Spleen (tissue), 11 donors: Measurements from ENCODE around the gene ARMC9. TPM values are rescaled to one million over a fixed set of nuclear protein-coding genes. Genes with fewer than 3 reads are reported as not detected.

ENCODE experiments used
- DNase-seq: peaks from one replicate; pipeline ENCODE4 v3.0.0-alpha.2; 2020
- H3K27ac ChIP-seq, 8 donors: fragments of 200-600 bp; sonication (generic) in 7 of 8; 1 replicate in 4 of 8; 2 replicates in 4 of 8; pipeline versions ENCODE4 v1.5.0 to v1.8.0; 2016 to 2021; ENCODE audit warnings: inconsistent platforms in 4 of 8, mild to moderate bottlenecking in 4 of 8, moderate library complexity in 1 of 8
- H3K27me3 ChIP-seq, 7 donors: fragments of 200-600 bp; sonication (generic) in 6 of 7; replicated peaks in 1 of 7; 1 replicate in 4 of 7; 2 replicates in 3 of 7; pipeline versions ENCODE4 v1.5.0 to v1.8.0; 2016 to 2021; ENCODE audit warnings: inconsistent platforms in 3 of 7, mild to moderate bottlenecking in 1 of 7
- H3K36me3 ChIP-seq, 6 donors: fragments of 200-600 bp; sonication (generic) in 5 of 6; 1 replicate in 4 of 6; 2 replicates in 2 of 6; pipeline versions ENCODE4 v1.5.0 to v1.8.0; 2016 to 2021; ENCODE audit warnings: inconsistent platforms in 2 of 6
- H3K4me1 ChIP-seq, 6 donors: fragments of 200-600 bp; sonication (generic) in 5 of 6; 1 replicate in 3 of 6; 2 replicates in 3 of 6; pipeline versions ENCODE4 v1.5.0 to v1.8.0; 2016 to 2021; ENCODE audit warnings: inconsistent platforms in 3 of 6
- H3K4me3 ChIP-seq, 8 donors: fragments of 200-600 bp; sonication (generic) in 7 of 8; 1 replicate in 4 of 8; 2 replicates in 4 of 8; pipeline versions ENCODE4 v1.5.0 to v1.8.0; 2016 to 2021; ENCODE audit warnings: inconsistent platforms in 4 of 8, mild to moderate bottlenecking in 4 of 8, moderate library complexity in 2 of 8
- H3K9me3 ChIP-seq, 8 donors: fragments of 200-600 bp; sonication (generic) in 7 of 8; 1 replicate in 4 of 8; 2 replicates in 4 of 8; pipeline versions ENCODE4 v1.5.0 to v1.8.0; 2016 to 2021; ENCODE audit warnings: inconsistent platforms in 4 of 8
- POLR2A ChIP-seq, 3 donors: fragments of 450-650 bp; IDR thresholded peaks; one replicate each; pipeline ENCODE4 v1.5.1; 2017; ENCODE audit warnings: antibody characterized with exemption in 3 of 3, mild to moderate bottlenecking in 1 of 3
- POLR2AphosphoS5 ChIP-seq, 3 donors: sonication (generic); formaldehyde crosslinking; IDR thresholded peaks; one replicate each; pipeline ENCODE4 v1.5.1; 2017; ENCODE audit warnings: antibody characterized with exemption in 3 of 3
- WGBS, 5 donors: extraction: QIAGEN DNeasy Blood & Tissue Kit in 3 of 5; methylation state at CpG; one replicate each; pipeline versions ENCODE4 v1.1.5 to v1.1.7; 2013 to 2018; 5-methylcytosine and 5-hydroxymethylcytosine counted together
- intact Hi-C: fragments of 100-400 bp; cut with DNase I; formaldehyde crosslinking; loops from one replicate; pipeline ENCODE4 v1.15.0; 2023; ENCODE audit warnings: low total_unique reads
- polyA plus RNA-seq, 3 donors: library from polyadenylated mRNA; stranded (reverse); fragments of 200-250 nt; gene quantifications; one replicate each; pipeline ENCODE4 v1.2.1, GENCODE V29; 2013
- total RNA-seq, 7 donors: library from RNA; depleted of rRNA in 3 of 7; stranded (reverse); fragments of >200 nt in 3 of 7; fragmentation: NEBNext Ultra II Directional in 4 of 7; extraction: Animal tissue kit (Norgen Biotek cat#: 25700) in 4 of 7; gene quantifications; one replicate each; pipeline versions ENCODE4 v1.1.0 to v1.2.1, GENCODE V29; 2016 to 2021
- TF ChIP-seq, protein P1 (sequence below), 11 experiments: fragments of 200-600 bp in 7 of 11; fragments of 450-650 bp in 4 of 11; sonication (generic) in 4 of 11; IDR thresholded peaks in 8 of 11; conservative IDR thresholded peaks in 3 of 11; 1 replicate in 7 of 11; 2 replicates in 4 of 11; pipeline versions ENCODE4 v1.4.0 to v1.8.0; 2016 to 2021; ENCODE audit warnings: antibody characterized with exemption in 11 of 11, inconsistent platforms in 4 of 11, mild to moderate bottlenecking in 1 of 11
- donor health status: healthy with polysubstance abuse.
- donor health status: DM: no; HTN: no; CAD: no; lungs with moderate emphysema.
- donor health status: DM: no; HTN: no; CAD: no.
- donor health status: Bipolar disorder and iron deficiency.
- donor health status: healthy.
- donor health status: DM: no; HTN: no; CAD: no.
- donor health status: DM: yes; HTN: yes; CAD: no.

The ARMC9 gene
- total and polyA plus RNA-seq, 10 donors, result 0.83 to 8.9 (median 4.7) TPM

DNA sequence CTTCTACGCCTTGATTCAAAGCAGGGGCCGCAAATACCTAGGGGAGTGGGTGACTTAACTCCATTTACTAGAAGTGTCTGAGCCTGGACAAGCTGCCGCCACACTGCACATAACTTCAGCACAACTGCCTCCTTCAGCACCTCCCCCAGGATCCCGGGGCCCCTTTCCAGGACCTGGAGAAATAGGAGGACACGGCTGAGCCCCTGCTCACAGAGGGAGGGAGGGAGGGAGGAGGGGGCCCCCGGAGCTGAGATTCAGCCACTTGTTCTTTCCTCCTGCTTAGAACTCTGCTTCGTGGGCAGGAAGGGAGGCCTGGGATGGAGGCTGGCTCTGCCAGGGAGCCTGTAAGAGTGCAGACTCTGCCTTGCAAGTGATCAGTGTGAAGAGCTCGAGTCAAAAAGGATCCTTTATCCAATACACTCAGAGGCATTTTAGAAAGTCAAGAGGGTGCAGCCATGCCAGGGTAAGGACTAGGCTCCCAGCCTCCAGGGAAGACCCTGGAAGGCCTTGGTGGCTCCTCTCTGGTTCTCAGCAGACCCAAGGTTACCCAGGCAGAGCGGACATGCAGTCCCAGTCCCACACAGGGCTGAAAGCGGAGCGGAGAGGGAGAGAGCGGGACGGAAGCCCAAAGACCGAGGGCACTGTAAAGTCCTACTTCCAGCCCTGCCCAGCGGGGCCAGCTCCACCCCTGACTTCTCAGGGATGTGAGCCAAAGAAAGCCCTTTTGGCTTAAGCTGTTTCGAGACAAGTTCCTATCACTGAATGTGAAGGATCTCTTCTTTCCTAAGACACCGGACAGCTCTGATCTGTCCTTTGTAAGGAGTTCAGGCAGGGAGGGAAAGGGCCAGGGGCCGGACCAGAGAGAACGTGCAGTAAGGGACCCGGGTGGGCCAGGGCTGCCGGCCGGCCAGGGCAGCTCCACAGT lies 8.6 kb upstream of the ARMC9 start:
- H3K27me3 ChIP-seq, result peaks cover 0 to 27% (median 6%) of the 10 kb centered on the region in 7 donors
- peak in 2 of 3 donors; percentile 48 to 51 for TF ChIP-seq POLR2AphosphoS5 (IDR thresholded peaks at IDR 0.05)
- TF ChIP-seq, protein P1, sequence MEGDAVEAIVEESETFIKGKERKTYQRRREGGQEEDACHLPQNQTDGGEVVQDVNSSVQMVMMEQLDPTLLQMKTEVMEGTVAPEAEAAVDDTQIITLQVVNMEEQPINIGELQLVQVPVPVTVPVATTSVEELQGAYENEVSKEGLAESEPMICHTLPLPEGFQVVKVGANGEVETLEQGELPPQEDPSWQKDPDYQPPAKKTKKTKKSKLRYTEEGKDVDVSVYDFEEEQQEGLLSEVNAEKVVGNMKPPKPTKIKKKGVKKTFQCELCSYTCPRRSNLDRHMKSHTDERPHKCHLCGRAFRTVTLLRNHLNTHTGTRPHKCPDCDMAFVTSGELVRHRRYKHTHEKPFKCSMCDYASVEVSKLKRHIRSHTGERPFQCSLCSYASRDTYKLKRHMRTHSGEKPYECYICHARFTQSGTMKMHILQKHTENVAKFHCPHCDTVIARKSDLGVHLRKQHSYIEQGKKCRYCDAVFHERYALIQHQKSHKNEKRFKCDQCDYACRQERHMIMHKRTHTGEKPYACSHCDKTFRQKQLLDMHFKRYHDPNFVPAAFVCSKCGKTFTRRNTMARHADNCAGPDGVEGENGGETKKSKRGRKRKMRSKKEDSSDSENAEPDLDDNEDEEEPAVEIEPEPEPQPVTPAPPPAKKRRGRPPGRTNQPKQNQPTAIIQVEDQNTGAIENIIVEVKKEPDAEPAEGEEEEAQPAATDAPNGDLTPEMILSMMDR (IDR thresholded peaks at IDR 0.05 in 8 of 11, conservative IDR thresholded peaks at IDR 0.05 in 3 of 11), result no peak
- H3K4me3 ChIP-seq, result peak overlapping the region in 5 of 8 donors; percentile 9 to 53 (median 25)
- intact Hi-C loops, result loop anchor here (10.0 kb wide), 1 partner anchor 85 kb away; no protein-coding TSS in a partner anchor
- H3K4me1 ChIP-seq, result peaks cover 0 to 47% (median 22%) of the 10 kb centered on the region in 6 donors
- H3K27ac ChIP-seq, result peak overlapping the region; percentile 28 to 87 (median 84)
- no peaks in the 10 kb centered on the region for H3K36me3 ChIP-seq
- DNase-seq, result no peak
- no peaks in the 10 kb centered on the region for H3K9me3 ChIP-seq
- WGBS, 5 donors, result 71 to 80% (median 72%) methylated on average over 22 of the region's 22 CpGs

DNA sequence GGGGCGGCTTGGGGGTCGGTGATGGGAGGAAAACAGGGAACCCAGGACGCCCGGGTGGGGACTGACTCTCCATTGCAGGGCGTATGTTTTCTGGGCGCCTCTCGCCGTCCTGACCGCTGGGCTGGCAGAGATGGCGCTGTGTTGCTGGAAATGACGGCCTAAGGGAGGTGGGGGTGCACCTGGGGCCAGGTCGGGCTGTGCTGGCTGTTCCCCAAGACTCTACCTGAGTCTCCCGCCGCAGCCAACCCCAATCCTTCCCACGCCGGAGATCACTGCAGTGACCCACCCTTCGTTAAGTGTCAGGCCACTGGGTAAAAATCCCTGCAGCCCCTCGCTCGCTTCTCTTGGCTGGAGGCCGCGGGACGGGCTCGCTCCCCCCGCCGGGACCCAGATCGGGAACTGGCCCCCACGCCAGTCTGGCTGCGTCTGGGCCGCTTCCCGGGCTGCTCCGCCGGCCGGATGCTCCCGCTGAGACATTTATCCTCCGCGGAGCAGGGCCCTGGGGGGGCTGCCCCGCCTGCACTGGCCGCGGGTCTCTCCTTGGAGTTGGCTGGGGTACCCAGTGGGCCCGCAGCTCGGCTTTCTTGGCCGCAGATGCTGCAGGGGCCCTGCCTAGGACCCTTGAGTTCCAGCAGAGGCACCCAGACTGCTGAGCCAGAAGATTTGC lies 7.8 kb upstream of the ARMC9 start:
- H3K4me3 ChIP-seq, result peak overlapping the region in 5 of 8 donors; percentile 9 to 53 (median 25)
- DNase-seq, result no peak
- WGBS, 5 donors, result 23 to 32% (median 29%) methylated on average over 32 to 42 of the region's 42 CpGs
- H3K9me3 ChIP-seq, result no peaks in the 10 kb centered on the region
- peaks cover 0 to 39% (median 13%) of the 10 kb centered on the region in 6 donors for H3K4me1 ChIP-seq
- intact Hi-C loops, result loop anchor here (10.0 kb wide), 1 partner anchor 86 kb away; no protein-coding TSS in a partner anchor
- no peaks in the 10 kb centered on the region for H3K36me3 ChIP-seq
- peaks cover 0 to 27% (median 6%) of the 10 kb centered on the region in 7 donors for H3K27me3 ChIP-seq
- no peak for TF ChIP-seq POLR2A (IDR thresholded peaks at IDR 0.05)
- TF ChIP-seq POLR2AphosphoS5 (IDR thresholded peaks at IDR 0.05), result peak in 2 of 3 donors; percentile 38 to 80
- TF ChIP-seq, protein P1 (IDR thresholded peaks at IDR 0.05 in 8 of 11, conservative IDR thresholded peaks at IDR 0.05 in 3 of 11), result no peak
- H3K27ac ChIP-seq, result peak overlapping the region; percentile 28 to 87 (median 84)

DNA sequence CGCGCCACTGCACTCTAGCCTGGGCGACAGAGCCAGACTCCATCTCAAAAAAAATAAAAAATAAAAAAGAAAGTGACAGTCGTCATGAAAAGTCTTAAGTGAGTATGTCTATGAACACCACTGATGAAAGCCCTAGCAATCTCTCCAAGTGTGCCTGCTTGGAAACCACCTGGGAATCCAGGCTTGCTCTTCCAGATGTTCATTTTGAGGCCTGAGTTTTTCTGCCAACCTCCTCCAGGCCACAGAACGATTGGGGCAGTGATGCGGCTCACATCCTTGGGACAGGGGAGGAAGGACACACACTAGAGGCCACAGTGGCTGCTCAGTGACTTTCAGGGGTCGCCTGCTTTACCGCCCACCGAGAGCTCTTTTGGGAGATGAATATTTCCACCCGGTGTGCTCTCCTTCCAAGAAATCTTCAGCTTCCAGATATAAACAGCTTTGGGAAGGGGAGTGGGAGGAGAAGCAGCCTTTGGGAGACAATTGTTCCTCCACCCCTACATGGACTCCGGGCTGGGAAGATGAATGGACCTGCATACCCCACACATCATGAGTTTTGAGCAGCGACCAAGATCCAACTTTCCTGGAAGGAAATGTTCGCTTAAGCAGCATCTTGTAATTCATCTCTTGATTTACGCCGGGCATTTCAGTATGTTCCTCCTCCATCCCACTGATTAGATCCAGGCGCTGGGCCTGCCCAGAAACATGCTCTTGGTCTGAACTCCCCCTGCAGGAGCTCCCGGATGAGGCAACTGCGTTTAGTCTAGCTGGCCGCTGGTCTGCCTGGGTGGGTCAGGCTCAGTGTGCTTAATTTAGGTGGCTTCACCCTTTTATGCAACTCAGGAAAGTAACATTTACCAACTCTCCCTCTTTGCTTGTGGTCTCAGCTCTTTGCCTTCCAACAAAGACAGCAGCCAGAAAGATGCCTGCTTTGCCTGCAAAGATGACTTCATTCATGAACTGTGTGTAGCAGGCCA lies 6.2 kb upstream of the ARMC9 start:
- Histone ChIP-seq H3K9me3 (no peaks in the 10 kb centered on the region), H3K4me1 (peaks cover 0 to 33% (median 12%) of the 10 kb centered on the region in 6 donors), H3K27ac (peak overlapping the region in 5 of 8 donors; percentile 32 to 87 (median 45)), H3K36me3 (no peaks in the 10 kb centered on the region), H3K27me3 (peaks cover 0 to 27% (median 6%) of the 10 kb centered on the region in 7 donors), H3K4me3 (no peak overlapping the region)
- 72 to 81% (median 80%) methylated on average over 19 of the region's 19 CpGs for WGBS, 5 donors
- DNase-seq, result no peak
- intact Hi-C loops, result loop anchor here (10.0 kb wide), 1 partner anchor 87 kb away; no protein-coding TSS in a partner anchor
- TF ChIP-seq, protein P1 (IDR thresholded peaks at IDR 0.05 in 8 of 11, conservative IDR thresholded peaks at IDR 0.05 in 3 of 11), result peak in 9 of 11 experiments; percentile 21 to 58 (median 43)
- no peak for TF ChIP-seq POLR2A (IDR thresholded peaks at IDR 0.05)
